Calu3 (cell line): Measurements from ENCODE around the gene DLGAP1. TPM values are rescaled to one million over a fixed set of nuclear protein-coding genes. Genes with fewer than 3 reads are reported as not detected.

ENCODE experiments used
- BruUV-seq: library from RNA; stranded (reverse); fragments of 400-500 nt; replicated peaks from 2 replicates; lab custom pipeline; 2021; lab: Mats Ljungman, UMichigan
- CTCF ChIA-PET: fragments of 300-600 bp; sonication (Branson Sonifier 250); formaldehyde crosslinking; loops from one replicate; lab custom pipeline; 2022; ENCODE audit warnings: antibody characterized with exemption; lab: Charles Lee
- DNase-seq: peaks from one replicate; pipeline ENCODE4 v3.0.0; 2022
- H3K27ac Mint-ChIP-seq: one replicate; pipeline ENCODE4 v1.8.0; 2022; ENCODE audit warnings: mixed read lengths; ENCODE audit not compliant: unreplicated experiment
- H3K27me3 Mint-ChIP-seq: one replicate; pipeline ENCODE4 v1.8.0; 2022; ENCODE audit warnings: mixed read lengths; ENCODE audit not compliant: unreplicated experiment
- H3K36me3 Mint-ChIP-seq: one replicate; pipeline ENCODE4 v1.8.0; 2022; ENCODE audit warnings: mild to moderate bottlenecking, moderate library complexity, mixed read lengths; ENCODE audit not compliant: insufficient read depth, unreplicated experiment
- H3K4me1 Mint-ChIP-seq: one replicate; pipeline ENCODE4 v1.8.0; 2022; ENCODE audit warnings: mild to moderate bottlenecking, low read depth, mixed read lengths; ENCODE audit not compliant: unreplicated experiment
- H3K4me3 Mint-ChIP-seq: one replicate; pipeline ENCODE4 v1.8.0; 2022; ENCODE audit warnings: mild to moderate bottlenecking, low read depth, moderate library complexity, mixed read lengths; ENCODE audit not compliant: unreplicated experiment
- H3K9me3 Mint-ChIP-seq: one replicate; pipeline ENCODE4 v1.8.0; 2022; ENCODE audit warnings: low read depth, mixed read lengths; ENCODE audit not compliant: unreplicated experiment
- CTCF ChIP-seq: fragments of 200-600 bp; IDR thresholded peaks from one replicate; pipeline ENCODE4 v1.8.0; 2022; ENCODE audit warnings: antibody characterized with exemption; ENCODE audit not compliant: unreplicated experiment
- intact Hi-C: fragments of 100-400 bp; cut with micrococcal nuclease; formaldehyde crosslinking; loops from one replicate; pipeline ENCODE4 v1.10.0; 2022; ENCODE audit not compliant: unreplicated experiment
- total RNA-seq: library from RNA; stranded (reverse); gene quantifications from 2 replicates; pipeline ENCODE4 v1.2.3, GENCODE V29; 2022

The DLGAP1 gene
- total RNA-seq, 1 experiment from 2014 or later, result 9.0 TPM

- intact Hi-C loops, result no loop called here
- CTCF ChIA-PET, result no interaction called here
- peaks cover 15% of the 10 kb centered on the region for H3K4me1 Mint-ChIP-seq
- H3K27me3 Mint-ChIP-seq, result peaks cover 41% of the 10 kb centered on the region
- no peak for DNase-seq
- no peak overlapping the region for H3K4me3 Mint-ChIP-seq
- H3K9me3 Mint-ChIP-seq, result no peaks in the 10 kb centered on the region
- BruUV-seq, result no TSS peak
- H3K27ac Mint-ChIP-seq, result no peak overlapping the region
- no peak for TF ChIP-seq CTCF
- H3K36me3 Mint-ChIP-seq, result no peaks in the 10 kb centered on the region
Measured at GRCh38 chr18:4352746-4353551, 102.2 kb downstream of the DLGAP1 start.

GRCh38 chr18:4351005-4351404, 104.1 kb downstream of the DLGAP1 start:
- intact Hi-C loops, result no loop called here
- H3K27ac Mint-ChIP-seq, result no peak overlapping the region
- peaks cover 44% of the 10 kb centered on the region for H3K27me3 Mint-ChIP-seq

GRCh38 chr18:4335386-4335785, 119.7 kb downstream of the DLGAP1 start:
- Mint-ChIP-seq H3K4me3 (no peak overlapping the region), H3K4me1 (no peaks in the 10 kb centered on the region), H3K27ac (no peak overlapping the region), H3K9me3 (no peaks in the 10 kb centered on the region), H3K36me3 (no peaks in the 10 kb centered on the region), H3K27me3 (no peaks in the 10 kb centered on the region)
- BruUV-seq, result no TSS peak
- no peak for TF ChIP-seq CTCF
- no peak for DNase-seq
- CTCF ChIA-PET, result no interaction called here
- intact Hi-C loops, result no loop called here

More at GRCh38 chr18:4351005-4351404, 104.1 kb downstream of the DLGAP1 start:
- Mint-ChIP-seq H3K36me3 (no peaks in the 10 kb centered on the region), H3K4me3 (no peak overlapping the region), H3K9me3 (no peaks in the 10 kb centered on the region), H3K4me1 (peaks cover 15% of the 10 kb centered on the region)
- no TSS peak for BruUV-seq
- CTCF ChIA-PET, result no interaction called here
- no peak for TF ChIP-seq CTCF
- no peak for DNase-seq

GRCh38 chr18:4333043-4333442, 122.1 kb downstream of the DLGAP1 start:
- BruUV-seq, result no TSS peak
- DNase-seq, result no peak
- CTCF ChIA-PET, result no interaction called here
- Mint-ChIP-seq H3K4me3 (no peak overlapping the region), H3K27me3 (no peaks in the 10 kb centered on the region), H3K27ac (no peak overlapping the region), H3K9me3 (no peaks in the 10 kb centered on the region), H3K4me1 (no peaks in the 10 kb centered on the region), H3K36me3 (no peaks in the 10 kb centered on the region)
- intact Hi-C loops, result no loop called here
- TF ChIP-seq CTCF, result no peak
